ENCODE data around the gene CAPN3.

The CAPN3 gene

DNA sequence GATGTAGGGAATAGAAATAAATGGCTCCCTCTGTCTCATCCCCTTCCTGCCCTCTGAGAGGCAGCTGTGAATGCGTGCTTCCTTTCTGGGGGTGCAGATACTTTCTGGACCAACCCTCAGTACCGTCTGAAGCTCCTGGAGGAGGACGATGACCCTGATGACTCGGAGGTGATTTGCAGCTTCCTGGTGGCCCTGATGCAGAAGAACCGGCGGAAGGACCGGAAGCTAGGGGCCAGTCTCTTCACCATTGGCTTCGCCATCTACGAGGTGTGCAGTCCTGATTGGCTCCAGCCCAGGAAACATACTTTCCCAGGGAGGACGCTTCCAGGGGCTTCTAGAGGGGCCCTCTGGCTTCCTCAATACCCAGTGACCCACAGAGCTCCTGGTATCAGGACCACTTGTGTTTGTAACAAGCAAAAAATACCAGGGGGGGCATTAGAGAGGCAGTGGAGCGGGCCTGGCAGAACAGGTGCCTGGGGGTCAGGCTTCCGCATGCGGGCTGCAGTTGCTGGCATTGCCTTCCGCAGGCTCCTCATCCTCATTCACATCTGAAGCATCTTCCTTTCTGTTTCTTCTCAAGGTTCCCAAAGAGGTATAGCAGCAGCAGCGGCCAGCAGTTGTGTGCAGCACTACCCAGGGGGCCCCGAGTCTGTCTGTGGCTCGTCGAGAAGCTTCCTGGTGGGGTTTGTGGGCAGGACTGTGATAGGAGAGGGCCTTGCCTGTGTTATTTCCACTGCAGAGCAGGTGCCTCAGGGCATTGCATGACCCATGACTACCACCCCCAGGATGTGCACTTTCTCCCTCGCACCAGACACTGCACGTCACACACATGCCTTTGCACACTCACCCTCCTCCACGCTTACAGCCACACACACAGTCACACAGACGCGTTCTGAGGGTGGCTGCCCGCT lies 42.5 kb downstream of the CAPN3 start:
- no peak for DNase-seq

DNA sequence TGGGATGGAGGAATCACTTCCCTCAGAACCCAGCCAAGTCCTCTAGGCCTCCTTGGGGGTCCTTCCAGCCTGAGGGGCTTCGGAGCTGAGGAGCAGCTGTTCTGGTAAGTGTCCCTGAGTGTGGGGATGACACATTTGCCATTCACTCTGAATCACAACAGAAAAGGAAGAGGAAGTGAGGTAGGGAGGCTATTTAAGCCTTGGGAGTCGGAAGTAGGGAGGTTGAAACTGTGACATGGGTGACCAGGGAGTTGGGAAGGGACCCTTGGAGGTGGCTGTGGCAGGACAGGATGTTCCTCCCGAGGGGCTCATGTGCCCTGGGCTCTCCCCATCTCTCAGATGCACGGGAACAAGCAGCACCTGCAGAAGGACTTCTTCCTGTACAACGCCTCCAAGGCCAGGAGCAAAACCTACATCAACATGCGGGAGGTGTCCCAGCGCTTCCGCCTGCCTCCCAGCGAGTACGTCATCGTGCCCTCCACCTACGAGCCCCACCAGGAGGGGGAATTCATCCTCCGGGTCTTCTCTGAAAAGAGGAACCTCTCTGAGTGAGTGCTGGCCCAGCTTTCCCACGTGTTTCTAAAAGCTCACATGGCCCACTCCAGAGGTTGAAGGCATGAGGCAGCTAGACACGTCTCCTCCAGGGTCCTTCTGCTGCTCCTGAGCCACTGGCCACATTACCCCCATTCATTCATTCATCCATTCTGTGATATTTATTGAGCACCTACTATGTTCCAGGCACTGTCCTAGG lies 43.3 kb downstream of the CAPN3 start:
- no peak for DNase-seq

GRCh38 chr15:42403389-42403788 lies 44.1 kb downstream of the CAPN3 start:
- no peak for DNase-seq

DNA sequence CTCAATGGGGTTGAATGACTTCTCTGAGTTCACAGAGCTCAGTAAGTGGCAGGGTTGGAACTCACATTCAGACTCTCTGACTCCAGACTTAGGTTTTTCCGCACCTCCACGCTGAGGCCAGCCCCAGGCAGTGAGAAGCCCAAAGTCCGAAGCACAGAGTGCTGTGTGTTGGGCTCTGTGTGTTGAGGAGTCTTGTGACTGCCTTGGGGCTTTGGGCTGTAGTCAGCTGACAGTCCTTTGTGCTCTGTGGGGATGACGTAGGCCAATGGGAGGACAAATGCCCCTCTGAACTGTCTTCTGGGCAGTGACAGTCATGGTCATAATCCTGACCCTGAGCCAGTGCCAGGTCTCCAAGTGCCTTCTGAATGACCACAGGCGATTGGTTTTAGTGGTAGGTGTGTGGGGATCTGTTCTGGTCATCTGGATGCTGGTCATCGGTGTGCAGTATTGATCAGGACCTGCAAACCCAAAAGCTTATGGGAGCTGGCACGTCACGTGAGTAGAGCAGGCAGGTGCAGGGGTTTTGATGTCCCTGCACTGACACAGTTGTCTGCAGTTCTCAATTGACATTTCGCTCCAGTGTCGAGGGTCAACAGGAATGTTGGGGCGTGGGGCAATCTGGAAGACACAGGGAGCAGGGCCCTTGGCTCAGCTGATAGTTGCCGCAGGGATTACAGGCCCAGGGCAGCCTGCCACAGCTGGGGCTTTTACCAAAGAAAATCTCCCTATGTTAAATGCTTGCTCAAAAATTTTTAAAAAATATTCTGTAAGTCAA lies 45.3 kb downstream of the CAPN3 start:
- DNase-seq, result no peak

- no peak for DNase-seq
Observed at GRCh38 chr15:42405863-42406482, 46.7 kb downstream of the CAPN3 start.

- DNase-seq, result no peak
Observed at GRCh38 chr15:42408178-42408577, 48.9 kb downstream of the CAPN3 start.

DNA sequence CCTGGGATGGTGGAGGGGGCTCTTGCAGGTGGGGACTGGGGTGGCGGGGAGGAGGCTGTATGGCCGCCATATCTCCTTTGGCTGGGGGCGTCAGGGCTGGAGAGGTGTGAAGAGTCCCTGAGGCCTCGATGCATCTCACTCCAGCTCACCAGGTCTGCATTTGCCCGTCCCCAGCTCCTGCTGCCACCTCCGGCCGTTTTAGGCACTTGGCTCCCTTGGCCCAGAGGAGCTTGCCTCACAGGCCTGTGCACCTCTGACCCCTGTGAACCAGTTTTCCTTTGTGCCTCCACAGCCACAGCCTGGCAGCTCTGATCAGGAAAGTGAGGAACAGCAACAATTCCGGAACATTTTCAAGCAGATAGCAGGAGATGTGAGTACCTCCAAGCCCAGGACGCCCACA lies 49.7 kb downstream of the CAPN3 start:
- DNase-seq, result no peak

- DNase-seq, result no peak
Observed at GRCh38 chr15:42411884-42412283, 52.6 kb downstream of the CAPN3 start.

- DNase-seq, result no peak
Observed at GRCh38 chr15:42413920-42414319, 54.6 kb downstream of the CAPN3 start.

DNA sequence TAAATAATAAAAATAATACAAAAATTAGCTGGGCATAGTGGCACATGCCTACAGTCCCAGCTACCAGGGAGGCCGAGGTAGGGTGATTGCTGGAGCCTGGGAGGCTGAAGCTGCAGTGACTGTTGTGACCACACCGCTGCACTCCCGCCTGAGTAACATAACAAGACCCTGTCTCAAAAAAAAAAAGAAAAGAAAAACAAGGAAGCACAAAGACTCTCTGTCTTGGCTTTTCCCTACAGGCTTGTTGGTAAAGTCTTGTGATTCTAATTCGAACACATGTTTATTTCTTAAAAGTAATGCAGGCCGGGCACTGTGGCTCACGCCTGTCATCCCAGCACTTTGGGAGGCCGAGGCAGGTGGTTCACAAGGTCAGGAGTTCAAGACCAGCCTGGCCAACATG lies 60.1 kb downstream of the CAPN3 start:
- DNase-seq, result no peak

- DNase-seq, result no peak
Observed at GRCh38 chr15:42421376-42421775, 62.1 kb downstream of the CAPN3 start.

DNA sequence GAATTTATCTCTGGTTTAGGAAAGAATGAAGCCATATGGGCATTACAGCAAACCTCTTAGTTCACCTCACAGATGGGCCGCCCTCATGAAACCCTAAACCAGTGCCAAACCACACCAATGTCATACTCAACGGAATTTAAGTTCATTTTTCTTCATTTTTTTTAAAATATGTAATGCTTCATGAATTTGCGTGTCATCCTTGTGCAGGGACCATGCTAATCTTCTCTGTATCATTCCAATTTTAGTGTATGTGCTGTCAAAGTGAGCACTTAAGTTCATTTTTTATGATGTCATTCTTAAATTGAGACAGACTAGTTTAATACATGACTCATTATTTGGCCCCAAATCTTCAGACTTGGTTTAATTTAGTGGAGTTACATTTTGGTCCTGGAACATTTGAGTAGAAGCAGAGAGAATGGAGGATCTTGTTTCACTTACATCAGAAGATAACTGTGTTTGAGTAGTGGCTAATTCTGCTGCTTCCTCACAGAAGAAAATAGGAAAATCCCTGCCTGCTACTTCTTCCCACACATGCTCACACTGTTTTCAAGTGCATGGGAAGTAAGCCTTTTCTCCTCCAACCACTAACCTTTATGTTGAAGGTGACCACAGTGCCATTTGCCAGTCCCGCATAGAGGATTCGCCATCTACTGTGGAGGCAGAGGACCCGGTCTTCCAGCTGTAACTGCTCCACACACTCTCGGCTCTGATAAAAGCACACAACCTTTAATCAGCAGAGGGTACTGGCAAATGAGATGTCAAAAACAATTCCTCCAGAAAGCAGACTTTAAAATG lies 68.3 kb downstream of the CAPN3 start:
- no peak for DNase-seq

- no peak for DNase-seq
Observed at GRCh38 chr15:42444415-42445063, 85.2 kb downstream of the CAPN3 start.

DNA sequence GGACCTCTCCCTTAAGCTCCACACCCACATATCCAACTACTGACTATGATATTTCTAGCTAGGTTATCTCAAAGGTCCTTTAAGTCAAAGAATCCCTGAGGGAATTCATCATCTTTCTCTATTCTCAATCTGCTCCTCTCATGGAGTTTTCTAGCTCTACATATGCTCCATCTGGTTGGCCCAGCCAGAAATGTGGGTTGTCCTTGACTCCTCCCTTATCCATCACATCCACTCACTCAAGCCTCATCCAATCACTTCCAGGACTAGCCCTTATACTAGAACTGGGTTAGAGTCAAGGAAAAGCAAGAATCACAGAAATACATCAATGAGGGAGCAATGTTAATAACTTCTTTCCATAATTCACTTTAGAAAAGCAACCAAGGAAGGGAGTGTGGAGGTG lies 86.2 kb downstream of the CAPN3 start:
- DNase-seq, result no peak

DNA sequence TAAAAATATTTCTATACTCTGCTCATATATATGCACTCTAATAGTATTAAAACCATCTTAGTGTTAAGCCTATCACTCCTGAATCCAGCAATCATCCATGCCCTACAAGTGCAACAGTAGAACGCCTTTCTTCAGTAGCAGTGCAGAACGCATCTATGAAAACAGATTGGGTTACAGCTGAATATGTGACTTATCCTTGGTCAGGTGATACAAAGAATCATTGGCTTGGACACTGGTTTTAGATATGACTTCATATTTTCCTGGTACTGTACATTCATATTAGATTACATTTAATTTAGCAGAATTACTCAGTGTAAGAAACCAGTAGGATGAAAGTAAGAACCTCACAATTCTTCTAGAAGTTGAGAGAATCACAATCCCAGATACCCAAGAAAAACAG lies 88.3 kb downstream of the CAPN3 start:
- DNase-seq, result no peak

DNA sequence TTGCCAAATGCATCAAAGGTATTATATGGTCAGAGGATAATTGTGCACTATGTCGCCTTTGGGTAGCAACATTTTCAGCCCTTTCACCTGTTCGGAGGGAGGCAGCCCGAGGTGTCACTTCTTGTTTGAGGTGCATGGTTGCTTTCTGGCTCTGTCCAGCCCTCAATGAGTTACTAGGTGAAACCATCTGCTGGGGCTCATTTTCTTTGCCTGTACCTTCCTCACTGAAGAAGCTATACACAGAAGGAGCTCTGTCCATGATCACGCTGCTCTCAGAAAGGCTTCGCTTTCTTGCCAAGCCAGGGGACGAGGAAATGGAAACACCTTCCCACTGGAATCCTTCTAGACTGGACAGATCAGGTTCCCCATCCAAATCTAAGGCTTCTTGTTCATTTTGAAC lies 89.0 kb downstream of the CAPN3 start:
- no peak for DNase-seq

GRCh38 chr15:42449770-42450424 lies 90.6 kb downstream of the CAPN3 start:
- DNase-seq, result no peak

- no peak for DNase-seq
Observed at GRCh38 chr15:42450425-42450790, 91.1 kb downstream of the CAPN3 start.

DNA sequence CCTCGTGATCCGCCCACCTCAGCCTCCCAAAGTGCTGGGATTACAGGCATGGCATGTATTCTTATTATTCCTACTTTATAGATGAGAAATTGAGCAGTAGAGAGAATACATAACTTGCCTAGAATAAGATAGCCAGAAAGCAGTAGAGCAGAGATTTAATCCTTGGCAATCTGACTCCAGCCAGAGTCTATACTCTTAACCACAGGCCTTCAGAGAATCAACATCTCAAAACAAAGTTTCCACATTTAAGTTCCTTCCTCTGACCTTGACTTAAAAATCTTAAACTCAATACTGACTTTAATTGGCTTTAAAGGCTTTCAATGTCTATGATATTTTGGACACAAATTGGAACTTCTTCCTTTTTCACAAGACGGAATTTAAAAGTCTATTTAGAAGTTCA lies 94.5 kb downstream of the CAPN3 start:
- no peak for DNase-seq

DNA sequence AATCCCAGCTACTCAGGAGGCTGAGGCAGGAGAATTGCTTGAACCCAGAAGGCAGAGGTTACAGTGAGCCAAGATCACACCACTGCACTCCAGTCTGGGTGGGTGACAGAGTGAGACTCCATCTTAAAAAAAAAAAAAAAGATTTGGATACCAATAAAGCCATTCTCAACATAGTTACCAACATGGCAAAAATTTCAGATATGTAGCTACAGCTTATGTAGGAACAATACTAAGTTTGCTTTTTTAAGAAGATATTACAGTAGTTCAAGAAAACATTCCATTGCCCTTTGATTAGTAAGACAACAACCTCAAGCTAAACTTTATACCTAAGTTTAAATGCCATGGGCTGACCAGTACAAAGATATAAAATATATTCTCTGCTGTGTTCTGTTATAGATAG lies 97.2 kb downstream of the CAPN3 start:
- DNase-seq, result no peak

DNA sequence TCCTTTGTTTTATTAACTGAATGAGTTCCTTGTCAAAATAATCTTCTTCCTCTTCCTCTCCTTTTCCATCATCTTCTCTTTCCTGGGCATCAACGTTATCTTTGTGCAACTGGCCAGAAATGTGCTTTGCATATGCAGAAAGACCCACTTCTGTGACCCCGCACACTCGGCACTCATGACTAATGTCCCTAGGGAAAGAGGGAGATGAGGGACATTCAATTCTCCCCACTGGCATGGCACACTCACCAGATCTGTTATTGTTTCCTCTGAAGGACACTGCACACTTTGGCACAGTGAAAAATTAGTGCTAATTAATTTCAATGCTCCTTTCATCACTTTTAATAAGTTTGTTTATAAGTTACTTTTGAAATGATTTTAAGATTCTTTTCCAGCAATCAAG lies 97.7 kb downstream of the CAPN3 start:
- no peak for DNase-seq
